Fibroblast of mammary gland (primary cell): Measurements from ENCODE around the gene RSPH3.

ENCODE experiments used
- DNase-seq: peaks from one replicate; pipeline ENCODE4 v3.0.0-alpha.2; 2010; ENCODE audit warnings: low read depth
- H3K4me3 ChIP-seq: 2 replicates; pipeline ENCODE4 v1.5.1; 2011; ENCODE audit warnings: low read depth, mild to moderate bottlenecking, low read length, moderate library complexity; ENCODE audit not compliant: control insufficient read depth
- CTCF ChIP-seq: conservative IDR thresholded peaks from 2 replicates; pipeline ENCODE4 v1.5.1; 2011; ENCODE audit warnings: low read depth, low read length, inconsistent platforms; ENCODE audit not compliant: control insufficient read depth, insufficient read depth

RSPH3 gene

GRCh38 chr6:159007510-159007909, 7.5 kb upstream of the RSPH3 start:
- no peak overlapping the region for H3K4me3 ChIP-seq
- no peak for TF ChIP-seq CTCF
- DNase-seq, result no peak

- no peak overlapping the region for H3K4me3 ChIP-seq
- no peak for TF ChIP-seq CTCF
- no peak for DNase-seq
Measured at GRCh38 chr6:159005436-159005835, 5.4 kb upstream of the RSPH3 start.

- no peak overlapping the region for H3K4me3 ChIP-seq
- TF ChIP-seq CTCF, result no peak
- no peak for DNase-seq
Measured at GRCh38 chr6:159004592-159004991, 4.6 kb upstream of the RSPH3 start.

- DNase-seq, result peak; percentile 43
- TF ChIP-seq CTCF, result no peak
- H3K4me3 ChIP-seq, result no peak overlapping the region
Measured at GRCh38 chr6:159002432-159003155, 2.6 kb upstream of the RSPH3 start.

- TF ChIP-seq CTCF, result no peak
- DNase-seq, result no peak
- H3K4me3 ChIP-seq, result peak overlapping the region; percentile 89
Measured at GRCh38 chr6:158999154-158999665, 792 bp downstream of the RSPH3 start.

GRCh38 chr6:158996856-158997255, 3.1 kb downstream of the RSPH3 start:
- no peak for TF ChIP-seq CTCF
- DNase-seq, result peak; percentile 46
- no peak overlapping the region for H3K4me3 ChIP-seq

- no peak for DNase-seq
- no peak for TF ChIP-seq CTCF
- H3K4me3 ChIP-seq, result no peak overlapping the region
Measured at GRCh38 chr6:158993639-158994038, 6.4 kb downstream of the RSPH3 start.
